NCI-H510A (cell line): ENCODE measurements around the gene CRYBG3.
A peak's percentile ranks its signal among the peaks of the same experiment; 100 is the strongest.
"Not testable (repeated sequence)": the region's sequence is repeated elsewhere in the genome, so short reads cannot be mapped to it uniquely, and the experiment has no call there.

Experiments used
- DNase-seq: peaks from one replicate; lab custom pipeline; 2025; lab: John Stamatoyannopoulos, UW

Gene CRYBG3

DNA sequence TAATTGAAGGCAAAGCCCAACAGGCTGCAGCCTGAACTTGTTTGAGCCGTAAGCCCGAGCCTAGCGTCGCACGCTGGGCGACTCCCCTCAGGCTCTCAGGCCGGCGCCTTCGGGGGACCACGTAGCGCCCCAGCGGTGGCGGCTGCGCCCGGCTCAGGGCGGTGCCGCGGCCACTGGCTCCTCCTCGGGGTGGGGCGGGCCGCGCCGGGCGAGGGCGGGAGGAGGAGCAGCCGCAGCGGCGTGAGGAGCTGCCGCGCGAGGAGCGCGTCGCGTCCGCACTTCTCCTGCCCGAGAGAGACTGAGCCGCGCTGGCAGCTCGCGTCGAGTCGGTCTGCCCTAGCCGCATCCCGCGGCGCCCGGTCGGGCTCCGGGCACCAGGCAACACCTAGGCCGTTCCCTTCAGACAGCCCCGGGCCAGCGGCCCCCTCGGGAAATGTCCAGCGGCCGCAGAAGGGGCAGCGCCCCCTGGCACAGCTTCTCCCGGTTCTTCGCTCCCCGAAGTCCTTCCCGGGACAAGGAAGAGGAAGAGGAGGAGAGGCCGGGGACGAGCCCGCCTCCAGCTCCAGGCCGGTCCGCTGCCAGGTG, at the start of gene CRYBG3:
Gene CRYBG3 (plus strand): TSS at position 238 of the 585 bp plus-strand sequence. CDS start 196 bp downstream, at position 434.
- peak; percentile 18 for DNase-seq

DNA sequence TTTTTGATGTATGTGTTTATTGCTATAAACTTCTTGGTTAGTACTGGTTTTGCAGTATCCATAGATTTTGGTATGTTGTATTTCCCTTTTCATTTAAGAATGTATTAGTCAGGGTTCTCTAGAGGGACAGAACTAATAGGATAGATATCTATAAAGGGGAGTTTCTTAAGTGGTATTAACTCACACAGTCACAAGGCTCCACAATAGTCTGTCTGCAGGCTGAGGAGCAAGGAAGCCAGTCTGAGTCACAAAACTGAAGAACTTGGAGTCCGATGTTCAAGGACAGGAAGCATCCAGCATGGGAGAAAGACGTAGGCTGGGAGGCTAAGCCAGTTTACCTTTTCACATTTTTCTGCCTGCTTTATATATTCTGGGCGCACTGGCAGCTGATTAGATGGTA, 48.9 kb upstream of the CRYBG3 start:
- no peak for DNase-seq

- no peak for DNase-seq
Measured at GRCh38 chr3:97778152-97778551, 43.7 kb upstream of the CRYBG3 start.

GRCh38 chr3:97793420-97794019, 28.3 kb upstream of the CRYBG3 start:
- DNase-seq: no peak

- no peak for DNase-seq
Measured at GRCh38 chr3:97795951-97796350, 25.9 kb upstream of the CRYBG3 start.

GRCh38 chr3:97804471-97804870, 17.3 kb upstream of the CRYBG3 start:
- no peak for DNase-seq

GRCh38 chr3:97810779-97811390, 10.9 kb upstream of the CRYBG3 start:
- no peak for DNase-seq

GRCh38 chr3:97815149-97815917, 6.5 kb upstream of the CRYBG3 start:
- DNase-seq: no peak

GRCh38 chr3:97816811-97817210, 5.0 kb upstream of the CRYBG3 start:
- DNase-seq: no peak

- peak; percentile 57 for DNase-seq
Measured at GRCh38 chr3:97817965-97818364, 3.8 kb upstream of the CRYBG3 start.

- DNase-seq: no peak
Measured at GRCh38 chr3:97820780-97821179, 1.0 kb upstream of the CRYBG3 start.

DNA sequence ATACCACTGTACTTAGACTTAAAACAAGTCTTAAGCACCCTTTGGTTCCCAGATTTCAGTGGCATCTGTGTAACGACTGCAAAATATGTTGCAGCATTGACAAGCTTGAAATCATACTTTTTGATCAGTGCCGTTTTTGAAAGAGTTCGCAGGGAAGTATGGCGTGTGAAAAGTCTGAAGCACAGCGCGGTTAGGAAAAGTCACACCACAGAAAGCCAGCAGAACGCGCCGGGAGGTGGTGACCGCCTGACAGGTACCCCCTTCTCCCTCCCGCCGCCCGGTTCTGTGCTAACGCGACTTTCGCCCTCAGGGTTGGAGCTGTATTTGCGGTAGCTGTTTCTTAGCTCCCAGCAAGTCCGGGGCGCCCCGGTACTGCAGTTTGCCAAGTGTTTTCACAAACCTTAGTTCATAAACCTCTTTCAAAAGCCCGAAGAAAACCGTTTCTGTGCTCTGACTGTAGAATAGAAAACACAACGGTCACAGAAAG, 481 bp upstream of the CRYBG3 start:
- no peak for DNase-seq

GRCh38 chr3:97822359-97822775, 556 bp downstream of the CRYBG3 start:
- no peak for DNase-seq

GRCh38 chr3:97823046-97824004, 1.5 kb downstream of the CRYBG3 start:
- no peak for DNase-seq

DNA sequence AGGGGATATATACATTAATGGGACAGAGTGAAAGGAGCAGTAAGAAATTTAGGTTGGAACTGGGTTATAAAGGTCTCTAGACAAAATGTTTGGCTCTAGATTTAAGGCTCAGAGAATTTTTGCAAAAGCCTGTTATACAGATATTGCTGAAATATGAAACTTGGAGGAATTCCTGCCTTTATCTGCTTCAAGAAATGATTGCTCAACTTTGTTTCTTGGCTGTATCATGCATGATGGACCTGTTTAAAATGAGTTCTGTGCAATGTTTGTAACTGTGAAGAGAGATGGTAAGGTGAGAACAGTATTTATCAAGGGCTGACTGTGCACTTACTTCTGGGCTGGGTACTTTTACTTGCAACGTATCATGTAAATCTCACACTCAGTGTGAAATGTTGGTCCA, 3.3 kb downstream of the CRYBG3 start:
- DNase-seq: no peak

- no peak for DNase-seq
Measured at GRCh38 chr3:97827741-97828471, 6.1 kb downstream of the CRYBG3 start.

GRCh38 chr3:97829198-97829597, 7.4 kb downstream of the CRYBG3 start:
- no peak for DNase-seq

GRCh38 chr3:97830638-97831037, 8.8 kb downstream of the CRYBG3 start:
- DNase-seq: no peak

- DNase-seq: no peak
Measured at GRCh38 chr3:97831140-97831539, 9.3 kb downstream of the CRYBG3 start.

DNA sequence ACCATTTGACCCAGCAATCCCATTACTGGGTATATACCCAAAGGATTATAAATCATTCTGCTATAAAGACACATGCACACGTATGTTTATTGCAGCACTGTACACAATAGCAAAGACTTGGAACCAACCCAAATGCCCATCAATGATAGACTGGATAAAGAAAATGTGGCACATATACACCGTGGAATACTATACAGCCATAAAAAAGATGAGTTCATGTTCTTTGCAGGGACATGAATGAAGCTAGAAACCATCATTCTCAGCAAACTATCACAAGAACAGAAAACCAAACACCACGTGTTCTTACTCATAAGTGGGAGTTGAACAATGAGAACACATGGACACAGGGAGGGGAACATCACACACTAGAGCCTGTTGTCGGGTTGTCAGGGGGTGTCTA, 11.4 kb downstream of the CRYBG3 start:
- not testable (repeated sequence) for DNase-seq

DNA sequence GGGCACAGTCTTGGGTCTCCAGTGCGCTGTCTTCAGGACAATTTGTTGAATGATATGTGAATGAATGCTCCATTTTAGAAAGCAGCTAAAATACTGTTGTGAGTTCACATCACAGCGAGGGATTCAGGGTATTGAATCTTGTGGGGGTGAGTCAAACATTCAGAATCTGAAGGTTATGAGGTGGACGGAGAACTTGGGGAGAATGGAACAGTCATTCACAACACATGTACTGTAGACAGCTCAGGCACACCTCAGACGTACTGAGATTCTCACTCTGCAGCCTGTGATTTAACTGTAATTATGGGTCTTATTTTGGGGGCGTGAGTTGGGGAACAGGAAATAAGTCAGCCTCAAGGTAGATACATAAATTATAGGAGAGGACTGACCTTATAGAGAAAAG, 13.9 kb downstream of the CRYBG3 start:
- DNase-seq: no peak
